GM12872 (cell line): ENCODE results near the gene MTRFR.

Experiments used
- TF ChIP-seq, protein P1 (sequence below): IDR thresholded peaks from 3 replicates; pipeline ENCODE4 v1.5.1; 2011; ENCODE audit warnings: low read depth, mild to moderate bottlenecking, low read length, moderate library complexity; ENCODE audit not compliant: insufficient read depth

The MTRFR gene

GRCh38 chr12:123242116-123242904, 9.1 kb downstream of the MTRFR start:
- TF ChIP-seq, protein P1, sequence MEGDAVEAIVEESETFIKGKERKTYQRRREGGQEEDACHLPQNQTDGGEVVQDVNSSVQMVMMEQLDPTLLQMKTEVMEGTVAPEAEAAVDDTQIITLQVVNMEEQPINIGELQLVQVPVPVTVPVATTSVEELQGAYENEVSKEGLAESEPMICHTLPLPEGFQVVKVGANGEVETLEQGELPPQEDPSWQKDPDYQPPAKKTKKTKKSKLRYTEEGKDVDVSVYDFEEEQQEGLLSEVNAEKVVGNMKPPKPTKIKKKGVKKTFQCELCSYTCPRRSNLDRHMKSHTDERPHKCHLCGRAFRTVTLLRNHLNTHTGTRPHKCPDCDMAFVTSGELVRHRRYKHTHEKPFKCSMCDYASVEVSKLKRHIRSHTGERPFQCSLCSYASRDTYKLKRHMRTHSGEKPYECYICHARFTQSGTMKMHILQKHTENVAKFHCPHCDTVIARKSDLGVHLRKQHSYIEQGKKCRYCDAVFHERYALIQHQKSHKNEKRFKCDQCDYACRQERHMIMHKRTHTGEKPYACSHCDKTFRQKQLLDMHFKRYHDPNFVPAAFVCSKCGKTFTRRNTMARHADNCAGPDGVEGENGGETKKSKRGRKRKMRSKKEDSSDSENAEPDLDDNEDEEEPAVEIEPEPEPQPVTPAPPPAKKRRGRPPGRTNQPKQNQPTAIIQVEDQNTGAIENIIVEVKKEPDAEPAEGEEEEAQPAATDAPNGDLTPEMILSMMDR = no peak

GRCh38 chr12:123243671-123244262, 10.5 kb downstream of the MTRFR start:
- TF ChIP-seq, protein P1 = no peak

DNA sequence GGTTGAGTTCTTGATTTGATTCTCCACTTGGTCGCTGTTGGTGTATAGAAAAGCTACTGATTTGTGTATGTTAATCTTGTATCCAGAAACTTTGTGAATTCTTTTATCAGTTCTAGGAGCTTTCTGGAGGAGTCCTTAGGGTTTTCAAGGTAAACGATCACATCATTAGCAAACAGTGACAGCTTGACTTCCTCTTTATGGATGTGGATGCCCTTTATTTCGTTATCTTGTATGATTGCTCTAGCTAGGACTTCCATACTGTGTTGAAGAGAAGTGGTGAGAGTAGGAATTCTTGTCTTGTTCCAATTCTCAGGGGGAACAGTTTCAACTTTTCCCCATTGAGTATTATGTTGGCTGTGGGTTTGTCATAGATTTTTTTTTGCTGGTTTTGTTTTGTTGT, 12.4 kb downstream of the MTRFR start:
- TF ChIP-seq, protein P1 = no peak

DNA sequence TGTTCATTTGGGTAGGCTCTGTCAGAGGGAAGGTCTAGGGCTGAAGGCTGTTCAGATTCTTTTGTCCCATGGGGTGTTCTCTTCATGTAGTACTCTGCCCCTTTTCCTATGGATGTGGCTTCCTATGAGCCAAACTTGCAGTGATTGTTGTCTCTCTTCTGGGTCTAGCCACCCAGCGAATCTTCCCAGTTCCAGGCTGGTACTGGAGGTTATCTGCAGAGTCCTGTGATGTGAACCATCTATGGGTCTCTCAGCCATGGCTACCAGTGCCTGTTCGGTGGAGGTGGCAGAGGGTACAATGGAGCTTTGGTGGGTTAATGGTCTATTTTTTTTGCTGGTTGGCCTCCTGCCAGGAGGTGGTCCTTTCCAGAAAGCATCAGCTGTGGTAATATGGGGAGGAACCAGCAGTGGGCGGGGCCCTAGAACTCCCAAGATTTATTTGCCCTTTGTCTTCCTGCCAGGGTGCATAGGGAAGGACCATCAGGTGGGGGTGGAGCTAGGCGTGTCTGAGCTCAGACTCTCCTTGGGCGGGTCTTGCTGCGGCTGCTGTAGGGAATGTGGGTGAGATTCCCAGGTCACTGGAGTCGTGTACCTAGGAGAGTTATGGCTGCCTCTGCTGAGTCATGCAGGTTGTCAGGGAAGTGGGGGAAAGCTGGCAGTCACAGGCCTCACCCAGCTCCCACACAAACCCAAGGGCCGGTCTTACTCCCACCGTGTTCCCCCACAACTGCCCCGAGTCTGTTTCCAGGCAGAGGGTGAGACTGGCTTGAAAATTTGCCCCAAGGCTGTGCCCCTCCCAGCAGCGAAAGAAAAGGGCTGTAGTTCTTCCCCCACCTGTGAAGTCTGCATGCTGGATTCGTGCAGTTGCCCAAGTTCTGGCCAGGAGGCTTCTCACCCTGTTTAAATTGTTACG, 17.5 kb downstream of the MTRFR start:
- TF ChIP-seq, protein P1 = no peak

GRCh38 chr12:123251403-123252076, 18.3 kb downstream of the MTRFR start:
- TF ChIP-seq, protein P1 = no peak

- TF ChIP-seq, protein P1 = no peak
Measured at GRCh38 chr12:123253641-123254459, 20.6 kb downstream of the MTRFR start.
